Activated naive CD8-positive, alpha-beta T cell treated with anti-CD3 and anti-CD28 coated beads, Interleukin-2, amount 10 ng/mL, durations not matched to agents 7 days and 5 days (primary cell): ENCODE data around the gene WDR47. TPM values are rescaled to one million over a fixed set of nuclear protein-coding genes. Genes with fewer than 3 reads are reported as not detected.

Experiments used
- ATAC-seq: fragments of 150-1000 bp; cut with Tn5 transposase; one replicate; pipeline ENCODE4 v1.10.0; 2021; ENCODE audit warnings: low read depth, moderate library complexity
- POLR2A ChIA-PET: fragments of 350-600 bp; sonication (Branson Sonifier 250); formaldehyde crosslinking; loops from one replicate; lab custom pipeline; 2021; ENCODE audit warnings: antibody characterized with exemption; lab: Charles Lee
- DNase-seq: peaks from one replicate; pipeline ENCODE4 v3.0.0; 2021
- H3K27ac Mint-ChIP-seq: one replicate; pipeline ENCODE4 v1.8.0; 2022; ENCODE audit warnings: mild to moderate bottlenecking, mixed read lengths
- H3K27me3 Mint-ChIP-seq: one replicate; pipeline ENCODE4 v1.8.0; 2022; ENCODE audit warnings: mild to moderate bottlenecking, moderate library complexity, mixed read lengths
- H3K36me3 Mint-ChIP-seq: one replicate; pipeline ENCODE4 v1.8.0; 2021; ENCODE audit warnings: mild to moderate bottlenecking, mixed read lengths
- H3K4me1 Mint-ChIP-seq: one replicate; pipeline ENCODE4 v1.8.0; 2021; ENCODE audit warnings: mixed read lengths
- H3K4me3 Mint-ChIP-seq: one replicate; pipeline ENCODE4 v1.8.0; 2022; ENCODE audit warnings: mild to moderate bottlenecking, moderate library complexity, mixed read lengths
- H3K9me3 Mint-ChIP-seq: one replicate; pipeline ENCODE4 v1.8.0; 2021; ENCODE audit warnings: mixed read lengths
- total RNA-seq, 2 experiments: library from RNA; stranded (reverse); gene quantifications; one replicate each; pipeline ENCODE4 v1.2.3, GENCODE V29; 2021

WDR47 gene
- total RNA-seq, 2 experiments from 2014 or later, result 12.4 to 14.7 TPM

DNA sequence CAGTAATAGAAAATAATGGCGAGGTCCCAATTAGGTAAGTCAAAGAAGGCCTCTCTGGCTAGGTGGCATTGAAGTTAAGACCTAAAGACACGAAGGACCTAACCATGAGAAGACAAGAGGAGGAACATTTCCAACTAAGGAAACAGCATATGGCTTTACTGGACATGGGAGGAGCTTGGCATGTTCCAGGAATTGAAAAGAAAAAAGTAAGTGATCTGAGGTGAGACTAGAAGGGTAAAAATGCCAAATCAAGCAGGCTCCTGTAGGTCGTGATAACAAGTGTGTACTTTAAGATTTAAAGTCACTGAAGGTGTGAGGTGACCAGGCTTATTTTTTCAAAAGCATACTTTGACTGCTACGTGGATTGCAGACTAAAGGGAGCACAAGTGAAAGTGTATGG, 65.2 kb downstream of the WDR47 start:
- peaks cover 4% of the 10 kb centered on the region for H3K4me1 Mint-ChIP-seq
- POLR2A ChIA-PET, result no interaction called here
- no peak overlapping the region for H3K27ac Mint-ChIP-seq
- H3K4me3 Mint-ChIP-seq, result no peak overlapping the region
- ATAC-seq, result no peak
- H3K36me3 Mint-ChIP-seq, result peaks cover 20% of the 10 kb centered on the region
- no peaks in the 10 kb centered on the region for H3K27me3 Mint-ChIP-seq
- no peak for DNase-seq
- H3K9me3 Mint-ChIP-seq, result no peaks in the 10 kb centered on the region

DNA sequence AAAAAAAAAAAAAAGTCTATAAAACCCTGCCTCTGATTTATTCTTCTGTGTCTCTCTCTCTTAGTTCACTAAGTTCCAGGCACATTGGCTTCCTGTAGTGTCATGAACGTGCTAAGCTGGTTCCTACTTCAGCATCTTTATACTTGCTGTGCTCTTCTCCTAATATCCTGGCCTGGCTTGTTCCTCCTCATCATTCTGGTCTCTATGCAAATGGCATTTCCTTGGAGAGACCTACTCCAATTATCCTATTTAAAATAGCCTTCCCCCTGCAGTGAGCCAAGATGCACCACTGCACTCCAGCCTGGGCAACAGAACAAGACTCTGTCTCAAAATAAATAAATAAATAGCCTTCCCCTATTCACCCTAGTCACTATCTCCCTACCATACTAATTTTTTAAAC, 69.0 kb downstream of the WDR47 start:
- ATAC-seq (no peak), DNase-seq (no peak)
- H3K9me3 Mint-ChIP-seq, result no peaks in the 10 kb centered on the region
- H3K27ac Mint-ChIP-seq, result no peak overlapping the region
- H3K27me3 Mint-ChIP-seq, result no peaks in the 10 kb centered on the region
- H3K36me3 Mint-ChIP-seq, result peaks cover 27% of the 10 kb centered on the region
- POLR2A ChIA-PET, result no interaction called here
- H3K4me3 Mint-ChIP-seq, result no peak overlapping the region
- H3K4me1 Mint-ChIP-seq, result peaks cover 4% of the 10 kb centered on the region

DNA sequence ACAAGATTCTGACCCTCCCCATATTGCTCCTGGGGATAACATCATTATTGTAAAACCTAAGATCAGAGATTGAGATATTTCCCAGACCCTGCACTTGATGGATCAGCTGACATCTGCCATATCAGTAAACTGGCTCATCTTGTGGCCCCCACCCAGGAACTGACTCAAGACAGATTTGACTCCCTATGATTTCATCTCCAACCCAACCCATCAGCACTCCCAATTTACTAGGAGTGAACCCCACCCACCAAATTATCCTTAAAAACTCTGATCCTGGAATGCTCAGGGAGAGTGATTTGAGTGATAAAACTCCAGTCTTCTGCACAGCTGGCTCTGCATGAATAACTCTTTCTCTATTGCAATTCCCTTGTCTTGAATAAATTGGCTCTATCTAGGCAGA, 72.6 kb downstream of the WDR47 start:
- peaks cover 27% of the 10 kb centered on the region for H3K36me3 Mint-ChIP-seq
- POLR2A ChIA-PET, result no interaction called here

DNA sequence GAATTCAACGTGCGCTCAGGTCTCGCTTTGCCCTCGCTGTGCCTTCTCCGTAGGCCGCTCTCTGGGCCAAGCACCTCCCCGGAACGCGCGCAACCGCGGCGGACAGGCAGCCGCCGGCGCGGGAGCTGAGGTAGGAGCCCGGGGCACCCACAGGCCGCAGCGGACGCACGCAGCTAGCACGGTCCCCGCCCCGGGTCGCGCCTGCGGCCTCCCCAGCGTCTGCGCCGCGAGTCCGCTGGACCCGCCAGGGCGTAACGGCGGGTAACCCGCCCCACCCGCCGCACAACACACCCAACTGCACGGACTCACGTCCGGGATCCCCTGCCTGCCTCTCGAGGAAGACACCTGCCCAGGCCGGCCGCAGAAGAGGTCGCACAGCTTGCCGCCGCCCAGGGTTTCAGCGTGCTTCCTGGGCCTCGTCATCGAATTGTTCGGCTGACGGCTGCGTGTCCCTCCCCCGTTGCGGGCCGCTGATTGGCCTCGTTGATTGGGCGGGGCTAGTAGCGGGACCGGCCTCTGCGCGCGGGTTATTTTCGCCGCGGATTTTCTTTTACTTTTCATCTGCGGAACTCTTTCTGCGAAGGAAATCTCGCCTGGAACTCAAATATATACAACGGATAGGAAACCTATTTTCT, 78.7 kb downstream of the WDR47 start, which contains the start of gene CLCC1:
Gene CLCC1, minus strand, starts transcription at position 433 of the 635 bp plus-strand sequence. CDS start 13,047 bp downstream, outside the sequence.
- POLR2A ChIA-PET, result interaction anchor here (0.6 to 1.5 kb wide), 15 partner anchors 10 to 1337 kb away, joined by 3 to 7 read pairs (median 4); partner anchors contain the start of genes PRPF38B, TAF13, TMEM167B and WDR47
- H3K4me1 Mint-ChIP-seq, result peaks cover 8% of the 10 kb centered on the region
- peaks cover 17% of the 10 kb centered on the region for H3K36me3 Mint-ChIP-seq
- ATAC-seq, result peak; percentile 98
- peak within 1 kb of the TSS; percentile 88 for H3K27ac Mint-ChIP-seq
- H3K9me3 Mint-ChIP-seq, result no peaks in the 10 kb centered on the region
- peak within 1 kb of the TSS; percentile 78 for H3K4me3 Mint-ChIP-seq
- no peaks in the 10 kb centered on the region for H3K27me3 Mint-ChIP-seq
- peak; percentile 91 for DNase-seq

More for the DNA sequence above, 72.6 kb downstream of the WDR47 start:
- no peaks in the 10 kb centered on the region for H3K4me1 Mint-ChIP-seq
- ATAC-seq (no peak), DNase-seq (no peak)
- H3K27me3 Mint-ChIP-seq, result no peaks in the 10 kb centered on the region
- H3K27ac Mint-ChIP-seq, result no peak overlapping the region
- H3K9me3 Mint-ChIP-seq, result no peaks in the 10 kb centered on the region
- no peak overlapping the region for H3K4me3 Mint-ChIP-seq

DNA sequence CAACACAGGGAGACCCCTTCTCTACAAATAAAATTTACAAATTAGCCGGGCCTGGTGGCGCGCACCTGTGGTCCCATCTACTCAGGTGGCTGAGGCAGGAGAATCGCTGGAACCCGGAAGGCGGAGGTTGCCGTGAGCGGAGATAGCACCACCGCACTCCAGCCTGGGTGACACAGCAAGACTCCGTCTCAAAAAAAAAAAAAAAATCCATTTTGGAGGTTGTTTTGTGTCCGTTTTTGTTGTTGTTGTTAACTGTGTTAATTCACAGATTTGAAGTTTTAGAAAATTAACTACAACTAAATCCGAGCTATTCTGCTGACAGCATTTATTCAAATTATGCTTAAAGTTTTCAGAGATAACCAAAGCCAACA, 79.2 kb downstream of the WDR47 start:
- Mint-ChIP-seq H3K4me3 (peak overlapping the region; percentile 78), H3K36me3 (peaks cover 18% of the 10 kb centered on the region), H3K9me3 (no peaks in the 10 kb centered on the region), H3K4me1 (peaks cover 10% of the 10 kb centered on the region), H3K27ac (peak overlapping the region; percentile 77), H3K27me3 (peaks cover 4% of the 10 kb centered on the region)
- DNase-seq (peak; percentile 49), ATAC-seq (peak; percentile 1)
- POLR2A ChIA-PET, result interaction anchor here (0.6 to 1.5 kb wide), 16 partner anchors 9 to 1338 kb away, joined by 3 to 7 read pairs (median 4); partner anchors contain the start of genes PRPF38B, TAF13, TMEM167B and WDR47

DNA sequence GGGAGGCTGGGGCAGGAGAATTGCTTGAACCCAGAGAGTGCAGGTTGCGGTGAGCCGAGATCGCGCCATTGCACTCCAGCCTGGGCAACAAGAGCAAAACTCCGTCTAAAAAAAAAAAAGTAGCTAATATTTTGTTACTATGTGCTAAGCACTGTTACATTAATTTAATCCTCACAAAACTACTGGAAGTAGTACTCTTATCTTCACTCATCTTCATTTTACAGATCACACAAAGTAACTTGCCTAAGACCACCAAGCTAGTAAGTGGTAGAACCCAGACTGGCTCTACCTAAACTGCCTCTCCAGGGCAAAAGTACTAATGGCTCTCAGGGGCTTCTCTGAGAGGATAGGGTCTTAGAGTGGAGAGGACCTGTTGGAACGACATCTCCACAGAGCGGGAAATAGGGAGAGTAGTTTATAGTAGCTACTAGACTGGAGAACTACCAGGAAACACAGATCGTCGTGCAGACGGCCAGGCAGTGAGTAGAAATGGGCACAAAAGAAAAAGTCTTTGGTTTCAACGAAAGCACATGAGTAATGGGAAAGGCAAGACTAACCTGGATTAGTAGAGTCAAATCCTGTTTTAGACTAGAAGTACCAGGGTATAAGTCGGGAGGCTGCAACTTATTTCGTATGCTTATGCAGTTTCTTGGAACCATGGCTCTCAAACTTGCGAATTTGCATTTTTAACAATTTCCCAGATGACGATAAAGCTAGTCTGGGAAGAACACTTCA, 80.0 kb downstream of the WDR47 start:
- DNase-seq (no peak), ATAC-seq (no peak)
- H3K27ac Mint-ChIP-seq, result peak overlapping the region; percentile 77
- peaks cover 7% of the 10 kb centered on the region for H3K27me3 Mint-ChIP-seq
- peaks cover 18% of the 10 kb centered on the region for H3K36me3 Mint-ChIP-seq
- POLR2A ChIA-PET, result interaction anchor here (1.1 to 1.5 kb wide), 5 partner anchors 9 to 270 kb away, joined by 3 to 6 read pairs (median 6); partner anchors contain the start of genes PRPF38B and WDR47
- H3K9me3 Mint-ChIP-seq, result no peaks in the 10 kb centered on the region
- H3K4me1 Mint-ChIP-seq, result peaks cover 13% of the 10 kb centered on the region
- peak overlapping the region; percentile 78 for H3K4me3 Mint-ChIP-seq

DNA sequence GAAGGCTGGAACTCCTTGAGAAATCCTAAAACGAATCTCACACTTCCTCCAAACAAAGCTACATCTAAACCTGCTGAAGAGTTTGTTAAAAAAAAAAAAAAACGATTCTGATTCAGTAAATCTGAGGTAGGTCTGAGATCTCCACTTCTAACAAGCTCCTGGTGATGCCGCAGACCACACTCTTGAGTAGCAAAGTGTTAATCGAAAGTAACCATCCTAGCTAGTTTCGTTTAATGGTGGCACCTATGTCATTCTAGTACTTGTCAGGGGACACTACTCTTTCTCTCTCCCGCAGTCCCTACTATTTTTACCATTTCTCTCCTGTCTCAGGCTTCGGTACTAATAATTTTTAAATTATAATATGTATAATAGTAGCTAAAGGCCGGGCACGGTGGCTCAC, 80.7 kb downstream of the WDR47 start:
- DNase-seq (no peak), ATAC-seq (no peak)
- H3K27me3 Mint-ChIP-seq, result peaks cover 7% of the 10 kb centered on the region
- peaks cover 18% of the 10 kb centered on the region for H3K4me1 Mint-ChIP-seq
- H3K27ac Mint-ChIP-seq, result no peak overlapping the region
- no peaks in the 10 kb centered on the region for H3K9me3 Mint-ChIP-seq
- H3K4me3 Mint-ChIP-seq, result no peak overlapping the region
- peaks cover 18% of the 10 kb centered on the region for H3K36me3 Mint-ChIP-seq
- POLR2A ChIA-PET, result no interaction called here

DNA sequence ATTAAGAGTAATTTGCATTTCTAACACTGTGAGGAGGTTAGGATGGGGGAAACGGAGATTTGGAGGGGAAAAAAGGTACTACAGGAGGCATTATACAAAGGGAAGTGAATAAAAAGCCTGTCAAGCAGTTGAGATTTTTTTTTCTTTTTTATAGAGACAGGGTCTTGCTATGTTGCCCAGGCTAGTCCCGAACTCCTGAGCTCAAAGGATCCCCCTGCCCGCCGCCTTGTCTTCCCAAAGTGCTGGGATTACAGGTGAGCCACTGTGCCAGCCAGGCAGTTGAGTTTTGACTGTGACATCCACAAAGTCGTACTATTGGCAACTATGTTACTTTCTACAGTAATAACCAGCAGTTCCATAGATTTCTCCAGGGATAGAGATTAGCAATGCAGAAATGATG, 81.2 kb downstream of the WDR47 start:
- peaks cover 22% of the 10 kb centered on the region for H3K36me3 Mint-ChIP-seq
- H3K9me3 Mint-ChIP-seq, result no peaks in the 10 kb centered on the region
- no peak overlapping the region for H3K4me3 Mint-ChIP-seq
- peaks cover 7% of the 10 kb centered on the region for H3K27me3 Mint-ChIP-seq
- POLR2A ChIA-PET, result no interaction called here
- DNase-seq (no peak), ATAC-seq (no peak)
- peaks cover 23% of the 10 kb centered on the region for H3K4me1 Mint-ChIP-seq
- no peak overlapping the region for H3K27ac Mint-ChIP-seq

DNA sequence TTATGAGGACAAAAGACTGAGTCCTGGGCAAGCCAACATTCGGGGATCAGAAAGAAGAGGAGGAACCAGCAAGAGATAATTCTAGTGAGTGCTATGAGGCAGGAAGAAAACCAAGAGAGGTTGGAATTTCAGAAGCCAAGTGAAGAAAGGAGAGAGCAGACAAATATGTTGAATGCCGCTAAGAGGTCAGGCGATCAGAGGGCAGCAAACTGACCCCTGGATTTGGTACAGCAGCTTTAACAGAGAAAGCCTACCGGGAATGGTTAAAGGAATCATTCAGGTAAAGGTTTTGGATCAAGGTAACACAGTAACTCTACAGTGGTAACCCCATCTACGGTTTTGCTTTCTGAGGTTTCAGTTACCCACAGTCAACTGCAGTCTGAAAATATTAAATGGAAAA, 84.0 kb downstream of the WDR47 start:
- DNase-seq, result no peak
- no peak for ATAC-seq
- peaks cover 26% of the 10 kb centered on the region for H3K4me1 Mint-ChIP-seq
- H3K4me3 Mint-ChIP-seq, result no peak overlapping the region
- H3K36me3 Mint-ChIP-seq, result peaks cover 48% of the 10 kb centered on the region
- POLR2A ChIA-PET, result no interaction called here
- H3K27me3 Mint-ChIP-seq, result peaks cover 7% of the 10 kb centered on the region
- peaks cover 6% of the 10 kb centered on the region for H3K9me3 Mint-ChIP-seq
- H3K27ac Mint-ChIP-seq, result no peak overlapping the region

DNA sequence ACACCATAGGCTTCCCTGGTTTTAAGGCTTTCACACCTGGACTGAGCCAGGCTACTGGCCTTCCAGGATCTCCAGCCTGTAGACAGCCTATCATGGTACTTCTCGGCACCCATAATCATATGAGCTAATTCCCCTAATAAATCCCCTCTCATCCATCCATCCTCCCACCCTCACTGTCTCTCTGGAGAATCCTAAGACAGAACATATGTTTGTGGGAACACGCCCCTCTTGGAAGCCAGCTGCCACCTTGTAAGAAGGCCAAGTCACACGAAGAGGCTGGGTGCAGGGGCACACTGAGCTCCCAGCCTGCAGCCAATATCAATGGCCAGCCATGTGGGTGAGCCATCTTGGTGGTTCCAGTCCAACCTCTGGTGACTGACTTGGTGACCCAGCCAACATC, 86.0 kb downstream of the WDR47 start:
- POLR2A ChIA-PET, result interaction anchor here (1.7 kb wide), 1 partner anchor 144 kb away, joined by 5 read pairs; no protein-coding TSS in a partner anchor
- H3K27me3 Mint-ChIP-seq, result peaks cover 7% of the 10 kb centered on the region
- peaks cover 45% of the 10 kb centered on the region for H3K36me3 Mint-ChIP-seq
- H3K9me3 Mint-ChIP-seq, result peaks cover 6% of the 10 kb centered on the region
- peaks cover 22% of the 10 kb centered on the region for H3K4me1 Mint-ChIP-seq
- peak overlapping the region; percentile 5 for H3K27ac Mint-ChIP-seq
- H3K4me3 Mint-ChIP-seq, result no peak overlapping the region
- no peak for DNase-seq
- no peak for ATAC-seq

DNA sequence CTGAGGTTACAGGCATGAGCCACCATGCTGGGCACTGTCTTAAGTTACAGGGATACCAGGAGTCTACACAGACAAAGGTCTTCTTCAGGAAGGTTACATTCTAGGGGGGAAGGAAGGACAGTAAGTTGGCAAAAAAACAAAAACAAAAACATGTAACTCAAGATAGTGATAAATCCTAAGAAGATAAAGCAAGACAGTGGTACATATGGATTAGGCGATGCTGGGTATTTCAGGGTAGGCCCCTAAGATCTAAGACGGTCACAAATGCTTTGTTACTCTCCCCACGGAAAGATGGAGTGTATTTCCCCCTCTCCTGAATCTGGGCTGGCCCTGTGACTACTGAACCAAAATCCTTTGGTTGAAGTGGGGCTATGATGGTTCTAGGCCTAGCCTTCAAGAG, 86.8 kb downstream of the WDR47 start:
- Mint-ChIP-seq H3K27ac (no peak overlapping the region), H3K27me3 (peaks cover 7% of the 10 kb centered on the region), H3K4me3 (peak overlapping the region; percentile 13), H3K9me3 (peaks cover 6% of the 10 kb centered on the region), H3K36me3 (peaks cover 42% of the 10 kb centered on the region), H3K4me1 (peaks cover 22% of the 10 kb centered on the region)
- no peak for DNase-seq
- no peak for ATAC-seq
- POLR2A ChIA-PET, result interaction anchor here (0.7 kb wide), 1 partner anchor 136 kb away, joined by 3 read pairs; no protein-coding TSS in a partner anchor

DNA sequence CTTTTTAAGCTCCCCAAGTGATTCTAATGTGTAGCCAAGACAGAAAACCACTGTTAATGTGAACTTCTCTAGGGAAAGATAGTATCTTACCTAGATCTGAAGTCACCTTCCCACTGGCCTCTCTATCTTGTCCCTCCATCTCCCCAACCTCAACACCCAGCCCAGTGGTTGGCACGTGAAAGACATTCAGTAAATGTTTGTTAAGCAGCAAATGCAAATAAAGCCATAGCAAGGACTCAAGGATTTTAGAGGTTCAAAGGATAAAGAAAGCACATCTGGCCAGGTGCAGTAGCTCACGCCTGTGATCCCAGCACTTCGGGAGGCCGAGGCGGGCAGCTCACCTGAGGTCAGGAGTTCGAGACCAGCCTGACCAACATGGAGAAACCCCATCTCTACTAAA, 88.5 kb downstream of the WDR47 start:
- DNase-seq (no peak), ATAC-seq (no peak)
- Mint-ChIP-seq H3K4me1 (peaks cover 24% of the 10 kb centered on the region), H3K27me3 (peaks cover 7% of the 10 kb centered on the region), H3K9me3 (peaks cover 6% of the 10 kb centered on the region), H3K36me3 (peaks cover 36% of the 10 kb centered on the region), H3K4me3 (no peak overlapping the region), H3K27ac (no peak overlapping the region)
- POLR2A ChIA-PET, result interaction anchor here (1.3 kb wide), 1 partner anchor 9 kb away, joined by 4 read pairs; no protein-coding TSS in a partner anchor

DNA sequence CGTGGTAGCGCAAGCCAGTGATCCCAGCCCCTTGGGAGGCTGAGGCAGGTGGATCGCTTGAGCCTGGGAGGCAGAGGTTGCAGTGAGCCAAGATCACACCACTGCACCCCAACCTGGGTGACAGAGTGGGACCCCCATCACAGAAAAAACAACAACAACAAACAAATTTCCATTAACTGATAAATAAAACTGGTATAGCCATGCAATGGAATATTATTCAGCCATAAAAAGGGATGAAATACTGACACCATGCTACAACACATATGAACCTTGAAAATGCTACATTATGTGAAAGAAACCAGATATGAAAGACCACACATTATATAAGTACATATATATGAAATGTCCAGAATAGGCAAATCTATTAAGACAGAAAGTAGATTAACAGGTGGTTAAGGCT, 90.7 kb downstream of the WDR47 start:
- Mint-ChIP-seq H3K36me3 (peaks cover 39% of the 10 kb centered on the region), H3K9me3 (peaks cover 6% of the 10 kb centered on the region), H3K4me3 (no peak overlapping the region), H3K27ac (no peak overlapping the region), H3K4me1 (peaks cover 20% of the 10 kb centered on the region), H3K27me3 (no peaks in the 10 kb centered on the region)
- ATAC-seq, result no peak
- DNase-seq, result no peak
- POLR2A ChIA-PET, result no interaction called here
